Stimulated activated memory B cell treated with anti-CD40 and anti-IgM and Interleukin-4, amounts not matched to agents 10 μg/mL and 1 μg/mL and 100 μg/mL, for 72 hours (primary cell): ENCODE measurements around the gene SEC14L3.

Source experiments
- ATAC-seq: fragments of 150-1000 bp; cut with Tn5 transposase; 2 replicates; pipeline ENCODE4 v1.10.0; 2021
- H3K27ac Mint-ChIP-seq: one replicate; pipeline ENCODE4 v1.8.0; 2022; ENCODE audit warnings: mild to moderate bottlenecking, mixed read lengths
- H3K27me3 Mint-ChIP-seq: one replicate; pipeline ENCODE4 v1.8.0; 2022; ENCODE audit warnings: mixed read lengths
- H3K36me3 Mint-ChIP-seq: one replicate; pipeline ENCODE4 v1.8.0; 2022; ENCODE audit warnings: mixed read lengths
- H3K4me1 Mint-ChIP-seq: one replicate; pipeline ENCODE4 v1.8.0; 2022; ENCODE audit warnings: mixed read lengths
- H3K4me3 Mint-ChIP-seq: one replicate; pipeline ENCODE4 v1.8.0; 2022; ENCODE audit warnings: mild to moderate bottlenecking, moderate library complexity, mixed read lengths
- H3K9me3 Mint-ChIP-seq: one replicate; pipeline ENCODE4 v1.8.0; 2022; ENCODE audit warnings: mixed read lengths

SEC14L3 gene

DNA sequence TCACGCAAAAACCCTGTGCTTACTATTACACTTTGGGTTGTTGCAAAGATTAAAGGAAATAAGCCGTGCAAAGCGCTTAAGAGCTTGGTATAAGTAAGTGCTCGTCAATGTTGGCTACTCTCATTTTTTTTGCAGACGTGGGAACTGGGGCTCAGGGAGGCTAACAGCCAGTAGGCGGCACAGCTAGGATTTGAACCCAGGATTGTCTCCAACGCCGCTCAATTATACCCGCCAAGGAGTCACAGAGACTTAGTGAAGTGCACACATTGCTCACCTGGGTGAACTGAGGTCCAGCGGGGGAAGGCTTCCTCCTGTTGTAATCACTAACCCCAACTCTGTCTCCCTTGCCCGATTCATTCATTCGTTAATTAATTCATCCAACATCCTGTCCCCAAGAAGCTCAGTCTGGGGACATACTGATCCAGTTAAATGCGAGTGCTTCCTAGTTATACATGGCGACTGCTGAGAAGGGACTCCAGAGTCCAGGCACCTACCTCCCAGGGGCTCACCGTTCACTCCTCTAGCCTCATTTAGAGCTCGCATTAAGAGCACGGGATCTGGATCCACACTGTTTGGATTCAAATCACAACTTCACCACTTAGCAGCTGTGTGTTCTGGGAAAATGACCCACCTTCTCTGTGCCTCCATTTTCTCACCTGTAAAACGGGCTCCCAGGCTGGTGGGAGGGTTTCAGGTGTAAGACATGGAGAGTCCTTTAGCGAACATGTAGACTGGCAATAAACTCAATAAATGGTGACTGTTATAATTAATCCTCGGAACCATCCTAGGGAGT lies 47.1 kb downstream of the SEC14L3 start:
- Mint-ChIP-seq H3K4me1 (peaks cover 51% of the 10 kb centered on the region), H3K27me3 (no peaks in the 10 kb centered on the region), H3K27ac (peak overlapping the region; percentile 94), H3K36me3 (peaks cover 23% of the 10 kb centered on the region), H3K4me3 (peak overlapping the region; percentile 99), H3K9me3 (no peaks in the 10 kb centered on the region)
- no peak for ATAC-seq

- peak overlapping the region; percentile 99 for H3K4me3 Mint-ChIP-seq
- H3K9me3 Mint-ChIP-seq = no peaks in the 10 kb centered on the region
- ATAC-seq = peak; percentile 97
- H3K4me1 Mint-ChIP-seq = peaks cover 51% of the 10 kb centered on the region
- no peaks in the 10 kb centered on the region for H3K27me3 Mint-ChIP-seq
- H3K27ac Mint-ChIP-seq = peak overlapping the region; percentile 94
- H3K36me3 Mint-ChIP-seq = peaks cover 20% of the 10 kb centered on the region
Observed at GRCh38 chr22:30423959-30424533, 47.8 kb downstream of the SEC14L3 start.

GRCh38 chr22:30423301-30423958 lies 48.4 kb downstream of the SEC14L3 start:
- no peaks in the 10 kb centered on the region for H3K27me3 Mint-ChIP-seq
- peak overlapping the region; percentile 94 for H3K27ac Mint-ChIP-seq
- no peaks in the 10 kb centered on the region for H3K9me3 Mint-ChIP-seq
- peak; percentile 52 for ATAC-seq
- H3K36me3 Mint-ChIP-seq = peaks cover 14% of the 10 kb centered on the region
- H3K4me1 Mint-ChIP-seq = peaks cover 51% of the 10 kb centered on the region
- H3K4me3 Mint-ChIP-seq = peak overlapping the region; percentile 99

DNA sequence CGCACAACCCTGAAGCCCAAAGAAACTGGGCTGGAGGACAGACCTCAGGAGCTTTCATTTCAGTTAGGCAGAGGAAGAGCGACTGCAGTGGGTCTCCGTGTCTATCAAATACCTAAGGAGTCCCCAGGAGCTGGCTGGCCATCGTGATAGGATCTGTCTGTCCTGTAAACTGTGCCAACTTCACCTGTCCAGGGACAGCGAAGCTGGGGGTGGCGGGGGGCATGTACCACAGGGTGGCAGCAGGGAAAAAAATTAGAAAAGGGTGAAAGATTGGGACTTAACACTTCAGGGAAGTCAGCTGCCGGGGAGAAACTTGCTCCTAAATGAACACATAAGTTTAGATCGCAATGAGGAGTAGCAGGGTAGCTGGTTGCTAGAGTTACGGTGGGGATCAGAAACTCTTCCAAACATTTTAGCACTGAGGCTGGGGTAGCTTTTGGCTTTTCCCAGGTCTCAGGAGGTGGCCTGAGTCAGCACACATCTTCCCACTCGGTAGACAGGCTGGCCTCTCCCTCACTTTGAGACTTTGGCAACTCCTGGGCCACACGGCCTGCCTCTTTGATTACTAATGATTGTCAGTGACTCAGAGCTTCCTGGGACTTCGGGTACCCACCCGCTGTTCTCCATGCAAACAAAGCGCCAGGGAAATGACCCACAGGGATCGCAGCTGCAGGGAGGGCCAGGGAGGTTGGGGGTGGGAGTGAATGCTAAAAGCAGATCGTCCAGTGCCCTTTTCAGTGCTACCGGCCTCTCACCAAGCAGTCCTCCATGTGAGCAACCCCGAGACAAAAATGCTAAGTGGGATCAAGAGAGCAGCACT lies 49.1 kb downstream of the SEC14L3 start:
- H3K27me3 Mint-ChIP-seq = no peaks in the 10 kb centered on the region
- peaks cover 51% of the 10 kb centered on the region for H3K4me1 Mint-ChIP-seq
- ATAC-seq = no peak
- peak overlapping the region; percentile 99 for H3K4me3 Mint-ChIP-seq
- H3K9me3 Mint-ChIP-seq = no peaks in the 10 kb centered on the region
- H3K36me3 Mint-ChIP-seq = peaks cover 6% of the 10 kb centered on the region
- peak overlapping the region; percentile 94 for H3K27ac Mint-ChIP-seq

- H3K36me3 Mint-ChIP-seq = peaks cover 2% of the 10 kb centered on the region
- H3K4me3 Mint-ChIP-seq = peak overlapping the region; percentile 99
- no peaks in the 10 kb centered on the region for H3K9me3 Mint-ChIP-seq
- H3K27ac Mint-ChIP-seq = peak overlapping the region; percentile 94
- H3K4me1 Mint-ChIP-seq = peaks cover 45% of the 10 kb centered on the region
- no peaks in the 10 kb centered on the region for H3K27me3 Mint-ChIP-seq
- ATAC-seq = no peak
Observed at GRCh38 chr22:30421695-30422480, 49.9 kb downstream of the SEC14L3 start.

DNA sequence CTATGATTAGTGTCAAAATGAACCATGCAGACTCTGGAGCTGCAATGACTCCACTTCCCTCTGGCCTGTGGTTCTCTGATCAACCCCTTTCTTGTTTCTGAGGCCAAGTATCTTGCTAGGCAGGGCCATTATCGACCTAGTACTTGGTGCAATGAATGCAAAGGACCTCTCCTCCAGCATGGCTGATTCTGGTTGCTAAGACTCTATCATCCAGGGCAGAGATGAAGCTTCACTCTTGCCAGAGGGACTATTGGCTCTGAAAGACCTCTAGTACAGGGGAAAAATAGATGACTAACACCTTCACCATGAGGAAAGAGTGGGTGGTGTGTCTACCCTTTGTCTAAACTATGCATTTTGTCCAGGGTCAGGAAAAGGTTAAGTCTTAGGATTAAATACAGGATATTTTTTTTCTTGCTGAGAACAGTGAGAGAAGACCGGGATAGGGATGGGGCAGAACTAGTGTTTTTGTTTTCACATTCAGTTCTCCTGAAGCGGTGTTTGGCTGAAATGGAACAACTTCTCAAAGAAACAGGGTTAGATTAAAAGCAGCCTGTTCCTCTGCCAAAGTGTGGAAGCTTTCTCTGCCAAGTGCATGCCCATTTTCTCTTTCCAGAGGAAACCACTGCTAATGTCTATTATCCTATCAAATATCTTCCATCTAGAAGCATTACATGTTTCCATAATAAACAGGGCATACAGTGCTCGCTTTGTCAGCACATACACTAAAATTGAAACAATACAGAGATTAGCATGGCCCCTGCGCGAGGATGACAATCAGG lies 51.3 kb downstream of the SEC14L3 start:
- Mint-ChIP-seq H3K27ac (no peak overlapping the region), H3K36me3 (peaks cover 16% of the 10 kb centered on the region), H3K4me3 (no peak overlapping the region), H3K9me3 (no peaks in the 10 kb centered on the region), H3K4me1 (peaks cover 32% of the 10 kb centered on the region), H3K27me3 (no peaks in the 10 kb centered on the region)
- no peak for ATAC-seq

DNA sequence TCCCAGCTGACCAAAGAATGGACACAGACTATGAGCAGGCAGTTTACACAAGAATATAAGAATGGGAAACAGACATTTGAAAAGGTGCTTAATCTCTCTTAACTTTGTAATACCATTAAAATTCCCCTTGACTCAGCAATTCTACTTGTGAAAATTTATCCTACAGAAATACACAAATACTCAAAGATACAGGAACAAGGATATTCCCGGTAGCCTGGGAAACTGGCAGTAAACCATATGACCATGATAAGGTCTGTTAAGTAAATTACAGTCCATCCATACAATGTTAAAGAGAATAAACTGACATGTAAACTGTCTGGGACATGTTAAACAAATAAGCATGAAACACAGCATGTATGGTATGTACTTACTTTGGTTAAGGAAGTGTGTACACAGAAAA lies 55.0 kb downstream of the SEC14L3 start:
- Mint-ChIP-seq H3K4me1 (peaks cover 3% of the 10 kb centered on the region), H3K27me3 (no peaks in the 10 kb centered on the region), H3K9me3 (no peaks in the 10 kb centered on the region), H3K27ac (no peak overlapping the region), H3K36me3 (peaks cover 17% of the 10 kb centered on the region), H3K4me3 (no peak overlapping the region)
- no peak for ATAC-seq

DNA sequence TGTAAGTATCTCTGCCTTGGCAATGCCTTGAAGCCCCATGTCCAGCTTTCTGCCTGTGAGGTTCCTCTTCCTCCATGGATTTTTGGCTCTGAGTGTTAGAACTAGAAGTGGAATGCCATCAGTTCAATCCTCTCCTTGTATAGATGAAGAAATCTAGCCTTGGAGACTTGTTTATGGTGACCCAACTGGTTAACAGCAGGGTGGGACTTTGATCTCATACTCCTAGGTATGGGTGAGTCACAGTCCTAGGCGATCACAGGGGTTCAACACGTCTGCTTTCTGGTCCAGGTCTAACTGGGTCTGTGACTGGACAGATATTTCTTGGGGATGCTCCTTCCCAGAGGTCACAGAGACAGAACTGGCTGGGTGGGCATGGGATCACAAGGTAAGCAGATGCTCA lies 55.4 kb downstream of the SEC14L3 start:
- Mint-ChIP-seq H3K27ac (no peak overlapping the region), H3K4me3 (no peak overlapping the region), H3K4me1 (no peaks in the 10 kb centered on the region), H3K27me3 (no peaks in the 10 kb centered on the region), H3K9me3 (no peaks in the 10 kb centered on the region), H3K36me3 (peaks cover 17% of the 10 kb centered on the region)
- no peak for ATAC-seq

- Mint-ChIP-seq H3K27ac (no peak overlapping the region), H3K4me1 (no peaks in the 10 kb centered on the region), H3K27me3 (no peaks in the 10 kb centered on the region), H3K36me3 (peaks cover 24% of the 10 kb centered on the region), H3K4me3 (no peak overlapping the region), H3K9me3 (no peaks in the 10 kb centered on the region)
- ATAC-seq = no peak
Observed at GRCh38 chr22:30414525-30415047, 57.2 kb downstream of the SEC14L3 start.

DNA sequence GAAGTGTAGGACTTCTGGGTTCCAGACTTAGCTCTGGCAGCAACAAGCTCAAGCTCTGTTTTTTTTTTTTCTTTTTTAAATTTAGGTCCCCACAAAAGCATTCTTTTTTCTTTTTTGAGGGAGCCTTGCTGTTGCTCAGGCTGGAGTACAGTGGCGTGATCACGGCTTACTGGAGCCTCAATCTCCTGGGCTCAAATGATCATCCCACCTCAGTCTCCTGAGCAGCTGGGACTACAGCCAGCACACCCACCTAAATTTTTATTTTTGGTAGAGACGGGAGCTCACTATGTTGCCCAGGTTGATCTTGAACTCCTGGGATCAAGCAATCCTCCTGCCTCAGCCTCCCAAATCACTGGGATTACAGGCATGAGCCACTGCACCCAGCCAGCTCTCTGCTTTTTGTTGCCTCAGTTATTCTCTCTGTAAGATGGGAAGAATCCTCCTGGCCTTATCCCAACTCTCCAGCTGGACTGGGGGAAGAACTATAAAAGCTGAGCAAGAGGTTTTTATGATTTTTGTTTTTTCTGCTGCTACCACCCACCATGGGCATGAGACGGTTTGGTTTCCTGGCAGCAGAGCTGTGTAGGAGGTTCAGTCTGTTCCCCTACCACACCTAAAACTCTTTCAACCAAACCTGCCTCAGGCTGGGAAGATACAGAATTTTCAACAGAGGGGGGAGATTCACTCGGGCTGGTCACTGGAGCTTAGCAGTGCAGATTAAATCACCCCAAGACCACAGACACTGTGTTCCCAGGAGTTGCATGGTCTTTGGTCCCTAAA lies 57.9 kb downstream of the SEC14L3 start:
- Mint-ChIP-seq H3K9me3 (no peaks in the 10 kb centered on the region), H3K27ac (no peak overlapping the region), H3K27me3 (no peaks in the 10 kb centered on the region), H3K36me3 (peaks cover 24% of the 10 kb centered on the region), H3K4me1 (no peaks in the 10 kb centered on the region), H3K4me3 (no peak overlapping the region)
- ATAC-seq = no peak

DNA sequence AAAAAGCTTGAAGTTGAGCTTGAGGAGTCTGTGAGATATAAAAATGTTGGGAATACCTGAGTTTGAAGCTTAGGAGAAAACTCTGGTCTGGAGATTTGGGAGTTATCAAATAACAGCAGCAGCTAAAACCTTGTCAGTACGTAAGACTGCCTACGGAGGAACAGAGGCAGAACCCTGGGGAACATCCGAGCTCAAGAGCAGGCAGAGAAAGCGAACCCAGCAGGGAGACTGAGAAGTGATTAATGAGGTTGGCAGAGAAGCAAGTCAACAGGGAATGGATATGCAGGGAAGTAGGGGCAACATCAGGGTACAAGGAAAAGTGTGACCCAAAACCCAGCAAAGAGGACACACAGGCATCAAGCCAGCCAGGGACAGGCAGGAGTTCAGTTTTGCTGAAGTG lies 58.8 kb downstream of the SEC14L3 start:
- H3K27me3 Mint-ChIP-seq = no peaks in the 10 kb centered on the region
- no peak overlapping the region for H3K4me3 Mint-ChIP-seq
- peaks cover 24% of the 10 kb centered on the region for H3K36me3 Mint-ChIP-seq
- no peaks in the 10 kb centered on the region for H3K9me3 Mint-ChIP-seq
- H3K4me1 Mint-ChIP-seq = no peaks in the 10 kb centered on the region
- ATAC-seq = no peak
- H3K27ac Mint-ChIP-seq = no peak overlapping the region

DNA sequence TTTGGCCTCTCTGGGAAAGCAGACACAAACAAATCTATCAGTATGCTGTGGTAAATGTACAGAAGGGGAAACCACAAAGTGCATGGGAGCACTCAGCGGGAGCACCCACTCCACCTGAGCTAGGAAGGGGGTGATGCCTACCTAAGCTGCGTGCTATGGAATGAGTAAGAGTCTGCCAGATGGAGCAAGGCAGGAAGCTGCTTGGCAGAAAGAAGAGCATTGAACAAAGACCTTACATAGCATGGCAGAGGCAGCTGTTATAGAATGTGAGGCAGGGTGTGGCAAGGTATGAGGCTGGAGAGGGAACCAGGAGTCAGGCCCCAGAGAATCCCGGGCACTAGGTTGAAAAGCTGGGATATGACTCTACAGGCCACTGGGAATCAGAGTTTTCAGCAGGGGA lies 60.0 kb downstream of the SEC14L3 start:
- H3K27me3 Mint-ChIP-seq = no peaks in the 10 kb centered on the region
- no peak for ATAC-seq
- H3K27ac Mint-ChIP-seq = no peak overlapping the region
- no peak overlapping the region for H3K4me3 Mint-ChIP-seq
- H3K36me3 Mint-ChIP-seq = peaks cover 26% of the 10 kb centered on the region
- no peaks in the 10 kb centered on the region for H3K4me1 Mint-ChIP-seq
- no peaks in the 10 kb centered on the region for H3K9me3 Mint-ChIP-seq
